GM12874 (cell line): Measurements from ENCODE around the gene MYOZ3.
A peak's percentile ranks its signal among the peaks of the same experiment; 100 is the strongest.

Experiments used
- TF ChIP-seq, protein P1 (sequence below): IDR thresholded peaks from 2 replicates; pipeline ENCODE4 v1.5.1; 2011; ENCODE audit warnings: low read depth, mild to moderate bottlenecking, control low read depth, low read length, moderate library complexity; ENCODE audit not compliant: insufficient read depth

The MYOZ3 gene

DNA sequence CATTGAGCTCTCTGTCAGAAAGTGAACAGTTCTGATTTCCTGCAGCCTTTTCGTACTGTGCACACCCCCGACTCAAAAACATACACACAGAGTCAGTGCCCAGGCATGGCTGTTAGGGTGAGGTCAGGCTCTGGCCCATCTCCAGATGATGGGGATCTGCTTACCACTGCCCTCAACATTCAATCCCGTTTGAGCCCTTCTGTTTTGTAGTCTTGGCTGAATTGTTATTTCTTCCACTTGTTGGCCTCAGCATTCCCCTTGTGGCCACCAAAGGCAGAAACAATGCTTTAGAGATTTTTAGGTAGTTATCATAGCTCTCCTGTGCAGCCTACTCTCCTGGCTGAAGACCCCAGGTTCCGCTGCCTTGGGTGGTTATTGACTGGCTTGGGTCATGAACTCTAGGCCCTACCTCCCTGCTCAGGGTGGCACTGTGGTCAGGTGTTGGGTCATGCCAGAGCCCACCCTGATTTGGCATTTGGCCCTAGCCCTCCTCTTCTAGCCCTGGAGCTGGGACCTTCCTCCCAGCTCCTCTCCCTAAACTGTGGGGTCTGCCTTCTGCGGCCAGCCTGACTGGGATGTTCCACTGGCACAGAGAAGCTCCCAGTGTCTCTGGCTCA lies 7.8 kb upstream of the MYOZ3 start:
- TF ChIP-seq, protein P1, sequence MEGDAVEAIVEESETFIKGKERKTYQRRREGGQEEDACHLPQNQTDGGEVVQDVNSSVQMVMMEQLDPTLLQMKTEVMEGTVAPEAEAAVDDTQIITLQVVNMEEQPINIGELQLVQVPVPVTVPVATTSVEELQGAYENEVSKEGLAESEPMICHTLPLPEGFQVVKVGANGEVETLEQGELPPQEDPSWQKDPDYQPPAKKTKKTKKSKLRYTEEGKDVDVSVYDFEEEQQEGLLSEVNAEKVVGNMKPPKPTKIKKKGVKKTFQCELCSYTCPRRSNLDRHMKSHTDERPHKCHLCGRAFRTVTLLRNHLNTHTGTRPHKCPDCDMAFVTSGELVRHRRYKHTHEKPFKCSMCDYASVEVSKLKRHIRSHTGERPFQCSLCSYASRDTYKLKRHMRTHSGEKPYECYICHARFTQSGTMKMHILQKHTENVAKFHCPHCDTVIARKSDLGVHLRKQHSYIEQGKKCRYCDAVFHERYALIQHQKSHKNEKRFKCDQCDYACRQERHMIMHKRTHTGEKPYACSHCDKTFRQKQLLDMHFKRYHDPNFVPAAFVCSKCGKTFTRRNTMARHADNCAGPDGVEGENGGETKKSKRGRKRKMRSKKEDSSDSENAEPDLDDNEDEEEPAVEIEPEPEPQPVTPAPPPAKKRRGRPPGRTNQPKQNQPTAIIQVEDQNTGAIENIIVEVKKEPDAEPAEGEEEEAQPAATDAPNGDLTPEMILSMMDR = no peak

DNA sequence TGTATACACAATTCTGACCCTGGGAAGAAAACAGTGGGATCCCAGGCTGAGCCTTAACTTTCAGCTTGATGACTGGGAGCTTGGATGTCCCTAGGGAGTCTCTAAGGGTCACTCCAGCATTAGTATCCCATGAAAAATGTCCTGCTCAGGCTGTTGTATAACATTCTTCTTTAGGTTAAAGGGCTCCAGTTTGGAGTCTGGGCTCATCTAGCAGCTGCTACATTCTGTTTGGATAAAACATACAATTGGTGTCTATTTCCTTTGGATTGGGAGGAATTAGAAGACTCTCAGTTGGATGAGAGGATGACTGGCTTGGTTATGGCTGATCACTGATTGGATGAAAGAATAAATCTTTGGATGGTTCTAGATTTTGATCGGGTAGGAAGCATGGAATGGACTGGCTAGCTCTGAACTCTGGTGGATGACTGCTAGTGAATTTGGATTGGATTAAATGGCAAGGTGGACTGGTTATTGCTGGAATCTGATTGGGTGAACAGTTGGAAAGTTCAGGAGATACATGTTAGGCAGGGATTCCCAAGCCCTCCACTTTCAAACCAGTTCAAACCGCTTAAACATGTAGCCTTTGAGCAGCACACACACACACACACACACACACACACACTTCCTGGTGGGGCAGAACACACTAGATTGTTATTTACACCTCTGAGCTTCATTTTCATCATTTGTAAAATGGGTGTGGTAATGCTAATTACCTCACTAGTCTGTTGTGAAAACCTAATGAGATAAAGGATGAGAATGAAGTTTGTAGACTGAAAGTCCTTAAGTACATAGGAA lies 7.1 kb upstream of the MYOZ3 start:
- TF ChIP-seq, protein P1 = no peak

DNA sequence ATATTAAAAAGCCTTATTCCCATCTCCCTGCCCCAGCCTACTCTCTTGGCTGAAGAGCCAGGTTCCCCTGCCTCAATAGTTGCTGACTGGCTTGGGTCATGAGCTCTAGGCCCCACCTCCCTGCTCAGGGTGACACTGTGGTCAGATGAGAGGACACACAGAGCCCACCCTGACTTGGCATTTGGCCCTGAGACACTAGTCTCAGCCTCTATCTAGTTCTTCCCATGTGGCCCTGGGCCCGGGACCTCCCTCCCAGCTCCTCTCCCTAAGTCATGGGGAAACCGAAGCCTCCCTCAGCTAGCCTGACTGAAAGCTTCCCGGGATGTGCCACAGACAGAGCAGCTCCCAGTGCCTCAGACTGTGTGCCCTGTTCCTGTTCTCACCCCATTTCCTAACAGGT lies 5.8 kb upstream of the MYOZ3 start:
- TF ChIP-seq, protein P1 = no peak

DNA sequence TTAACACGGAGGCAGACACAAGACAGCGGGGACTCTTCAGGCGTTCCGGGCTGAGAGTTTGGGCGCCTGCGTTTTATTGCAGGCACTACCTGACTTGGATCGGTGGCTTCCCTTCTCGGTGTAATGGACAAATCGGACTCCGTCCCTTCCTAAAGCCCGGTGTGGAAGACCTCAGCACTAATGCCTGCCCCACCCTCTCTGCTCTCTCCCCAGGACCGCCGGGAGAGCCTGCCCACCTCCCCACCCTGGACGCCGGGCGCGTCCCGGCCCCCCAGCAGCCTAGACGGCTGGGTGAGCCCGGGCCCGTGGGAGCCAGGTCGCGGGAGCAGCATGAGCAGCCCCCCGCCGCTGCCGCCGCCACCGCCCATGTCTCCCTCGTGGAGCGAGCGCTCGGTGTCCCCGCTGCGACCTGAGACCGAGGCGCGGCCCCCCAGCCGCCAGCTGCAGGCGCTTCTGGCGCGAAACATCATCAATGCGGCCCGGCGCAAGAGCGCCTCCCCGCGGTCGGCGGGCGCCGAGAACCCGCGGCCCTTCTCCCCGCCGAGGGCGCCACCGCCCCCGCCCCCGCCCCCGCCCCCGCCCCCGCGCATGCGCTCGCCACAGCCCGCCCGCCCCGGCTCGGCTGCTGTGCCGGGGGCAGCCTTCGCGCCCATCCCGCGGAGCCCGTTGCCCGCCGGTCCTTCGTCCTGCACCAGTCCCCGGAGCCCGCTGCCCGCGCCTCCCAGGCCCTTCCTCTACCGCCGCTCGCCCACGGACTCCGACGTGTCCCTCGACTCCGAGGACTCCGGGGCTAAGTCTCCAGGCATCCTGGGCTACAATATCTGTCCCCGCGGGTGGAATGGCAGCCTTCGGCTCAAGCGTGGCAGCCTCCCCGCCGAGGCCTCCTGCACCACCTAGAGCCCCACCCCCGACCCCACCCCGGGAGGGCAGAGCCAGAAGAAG lies 4.6 kb upstream of the MYOZ3 start:
- TF ChIP-seq, protein P1 = peak; percentile 88

DNA sequence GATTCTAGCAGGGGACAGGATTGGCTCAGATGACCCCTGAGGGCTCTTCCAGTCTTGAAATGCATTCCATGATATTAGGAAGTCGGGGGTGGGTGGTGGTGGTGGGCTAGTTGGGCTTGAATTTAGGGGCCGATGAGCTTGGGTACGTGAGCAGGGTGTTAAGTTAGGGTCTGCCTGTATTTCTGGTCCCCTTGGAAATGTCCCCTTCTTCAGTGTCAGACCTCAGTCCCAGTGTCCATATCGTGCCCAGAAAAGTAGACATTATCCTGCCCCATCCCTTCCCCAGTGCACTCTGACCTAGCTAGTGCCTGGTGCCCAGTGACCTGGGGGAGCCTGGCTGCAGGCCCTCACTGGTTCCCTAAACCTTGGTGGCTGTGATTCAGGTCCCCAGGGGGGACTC lies 2.9 kb upstream of the MYOZ3 start:
- TF ChIP-seq, protein P1 = no peak

DNA sequence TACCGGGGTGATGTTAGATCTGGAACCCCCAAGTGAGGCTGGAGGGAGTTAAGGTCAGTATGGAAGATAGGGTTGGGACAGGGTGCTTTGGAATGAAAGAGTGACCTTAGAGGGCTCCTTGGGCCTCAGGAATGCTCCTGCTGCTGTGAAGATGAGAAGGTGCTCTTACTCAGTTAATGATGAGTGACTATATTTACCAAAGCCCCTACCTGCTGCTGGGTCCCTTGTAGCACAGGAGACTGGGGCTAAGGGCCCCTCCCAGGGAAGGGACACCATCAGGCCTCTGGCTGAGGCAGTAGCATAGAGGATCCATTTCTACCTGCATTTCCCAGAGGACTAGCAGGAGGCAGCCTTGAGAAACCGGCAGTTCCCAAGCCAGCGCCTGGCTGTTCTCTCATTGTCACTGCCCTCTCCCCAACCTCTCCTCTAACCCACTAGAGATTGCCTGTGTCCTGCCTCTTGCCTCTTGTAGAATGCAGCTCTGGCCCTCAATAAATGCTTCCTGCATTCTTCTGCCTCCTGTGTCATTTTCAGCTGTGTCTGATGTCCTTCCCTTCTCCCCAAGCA lies 2.3 kb upstream of the MYOZ3 start:
- TF ChIP-seq, protein P1 = no peak
